UCSD-AML1 (cell line): ENCODE measurements around the gene ELK4.

Source experiments
- DNase-seq: peaks from one replicate; lab custom pipeline; 2025; ENCODE audit not compliant: unreplicated experiment; lab: John Stamatoyannopoulos, UW

ELK4 gene

GRCh38 chr1:205569411-205570172 lies 62.2 kb downstream of the ELK4 start:
- no peak for DNase-seq

GRCh38 chr1:205568469-205569361 lies 63.1 kb downstream of the ELK4 start:
- no peak for DNase-seq

GRCh38 chr1:205568135-205568468 lies 63.7 kb downstream of the ELK4 start:
- DNase-seq = no peak

- DNase-seq = no peak
Measured at GRCh38 chr1:205567716-205568115, 64.1 kb downstream of the ELK4 start.

GRCh38 chr1:205565799-205566198 lies 66.0 kb downstream of the ELK4 start:
- DNase-seq = no peak

- no peak for DNase-seq
Measured at GRCh38 chr1:205563927-205564441, 67.8 kb downstream of the ELK4 start.

- DNase-seq = no peak
Measured at GRCh38 chr1:205561501-205562203, 70.2 kb downstream of the ELK4 start.
